CD4-positive, alpha-beta T cell treated with Interleukin-17A for 1 hour (primary cell): Measurements from ENCODE around the gene RACGAP1.

Experiments
- DNase-seq: peaks from one replicate; pipeline ENCODE4 v3.0.0-alpha.2; 2020

RACGAP1 gene

GRCh38 chr12:49953961-49954846, 71.1 kb downstream of the RACGAP1 start:
- DNase-seq: no peak

- no peak for DNase-seq
Observed at GRCh38 chr12:49953151-49953550, 72.1 kb downstream of the RACGAP1 start.

GRCh38 chr12:49952391-49953055, 72.8 kb downstream of the RACGAP1 start:
- DNase-seq: no peak

GRCh38 chr12:49951411-49952240, 73.7 kb downstream of the RACGAP1 start:
- DNase-seq: no peak

GRCh38 chr12:49950273-49951251, 74.7 kb downstream of the RACGAP1 start, which contains the start of gene AQP2:
AQP2 (plus strand) TSS chr12:49950737; CDS start chr12:49950831, 94 bp downstream.
- DNase-seq: no peak

- no peak for DNase-seq
Observed at GRCh38 chr12:49949866-49950265, 75.4 kb downstream of the RACGAP1 start.

- DNase-seq: no peak
Observed at GRCh38 chr12:49948866-49949845, 76.1 kb downstream of the RACGAP1 start.

GRCh38 chr12:49947593-49948226, 77.6 kb downstream of the RACGAP1 start:
- no peak for DNase-seq

GRCh38 chr12:49946497-49946896, 78.8 kb downstream of the RACGAP1 start:
- no peak for DNase-seq

- DNase-seq: peak; percentile 8
Observed at GRCh38 chr12:49946086-49946485, 79.2 kb downstream of the RACGAP1 start.

GRCh38 chr12:49945394-49946080, 79.8 kb downstream of the RACGAP1 start:
- DNase-seq: peak; percentile 81

- DNase-seq: no peak
Observed at GRCh38 chr12:49944718-49945117, 80.6 kb downstream of the RACGAP1 start.

- no peak for DNase-seq
Observed at GRCh38 chr12:49944046-49944445, 81.2 kb downstream of the RACGAP1 start.

- no peak for DNase-seq
Observed at GRCh38 chr12:49943625-49943960, 81.7 kb downstream of the RACGAP1 start.

GRCh38 chr12:49942921-49943624, 82.2 kb downstream of the RACGAP1 start:
- peak; percentile 13 for DNase-seq

GRCh38 chr12:49942512-49942893, 82.8 kb downstream of the RACGAP1 start:
- DNase-seq: no peak

- DNase-seq: no peak
Observed at GRCh38 chr12:49941556-49942511, 83.5 kb downstream of the RACGAP1 start.

GRCh38 chr12:49939707-49940106, 85.6 kb downstream of the RACGAP1 start:
- no peak for DNase-seq
